ENCODE results near the gene RPS15A. TPM values are rescaled to one million over a fixed set of nuclear protein-coding genes. Genes with fewer than 3 reads are reported as not detected.
"Not testable (repeated sequence)": the region's sequence is repeated elsewhere in the genome, so short reads cannot be mapped to it uniquely, and the experiment has no call there.

The RPS15A gene
- total RNA-seq, 1 donor from 2014 or later = 1,627 TPM

GRCh38 chr16:18759598-18760520 lies 30.3 kb downstream of the RPS15A start:
- DNase-seq (ENCODE audit: low spot score) = peak; percentile 54
- not testable (repeated sequence) for H3K36me3 Mint-ChIP-seq (ENCODE audit: low read depth, unreplicated experiment); H3K27ac Mint-ChIP-seq (ENCODE audit: unreplicated experiment); H3K4me3 Mint-ChIP-seq (ENCODE audit: unreplicated experiment); H3K9me3 Mint-ChIP-seq (ENCODE audit: unreplicated experiment); H3K27me3 Mint-ChIP-seq (ENCODE audit: unreplicated experiment); H3K4me1 Mint-ChIP-seq (ENCODE audit: unreplicated experiment)
- peak; percentile 35 for TF ChIP-seq CTCF (IDR thresholded peaks at IDR 0.05; ENCODE audit: unreplicated experiment)

- H3K27me3 Mint-ChIP-seq (ENCODE audit: unreplicated experiment); H3K36me3 Mint-ChIP-seq (ENCODE audit: low read depth, unreplicated experiment); DNase-seq (ENCODE audit: low spot score); H3K9me3 Mint-ChIP-seq (ENCODE audit: unreplicated experiment); H3K4me3 Mint-ChIP-seq (ENCODE audit: unreplicated experiment); H3K27ac Mint-ChIP-seq (ENCODE audit: unreplicated experiment); H3K4me1 Mint-ChIP-seq (ENCODE audit: unreplicated experiment): not testable (repeated sequence)
Measured at GRCh38 chr16:18757960-18758660, 32.0 kb downstream of the RPS15A start.

GRCh38 chr16:18756639-18757038 lies 33.5 kb downstream of the RPS15A start:
- H3K36me3 Mint-ChIP-seq (ENCODE audit: low read depth, unreplicated experiment); DNase-seq (ENCODE audit: low spot score); H3K27me3 Mint-ChIP-seq (ENCODE audit: unreplicated experiment); H3K4me3 Mint-ChIP-seq (ENCODE audit: unreplicated experiment); H3K4me1 Mint-ChIP-seq (ENCODE audit: unreplicated experiment); H3K9me3 Mint-ChIP-seq (ENCODE audit: unreplicated experiment); H3K27ac Mint-ChIP-seq (ENCODE audit: unreplicated experiment): not testable (repeated sequence)

- H3K4me1 Mint-ChIP-seq (ENCODE audit: unreplicated experiment); H3K27ac Mint-ChIP-seq (ENCODE audit: unreplicated experiment); H3K27me3 Mint-ChIP-seq (ENCODE audit: unreplicated experiment); DNase-seq (ENCODE audit: low spot score); H3K36me3 Mint-ChIP-seq (ENCODE audit: low read depth, unreplicated experiment); H3K4me3 Mint-ChIP-seq (ENCODE audit: unreplicated experiment); H3K9me3 Mint-ChIP-seq (ENCODE audit: unreplicated experiment): not testable (repeated sequence)
Measured at GRCh38 chr16:18742870-18743269, 47.3 kb downstream of the RPS15A start.

GRCh38 chr16:18740027-18740426 lies 50.1 kb downstream of the RPS15A start:
- H3K4me3 Mint-ChIP-seq (ENCODE audit: unreplicated experiment); DNase-seq (ENCODE audit: low spot score); H3K4me1 Mint-ChIP-seq (ENCODE audit: unreplicated experiment); H3K9me3 Mint-ChIP-seq (ENCODE audit: unreplicated experiment); H3K36me3 Mint-ChIP-seq (ENCODE audit: low read depth, unreplicated experiment); H3K27me3 Mint-ChIP-seq (ENCODE audit: unreplicated experiment); H3K27ac Mint-ChIP-seq (ENCODE audit: unreplicated experiment): not testable (repeated sequence)

- not testable (repeated sequence) for H3K9me3 Mint-ChIP-seq (ENCODE audit: unreplicated experiment); H3K4me1 Mint-ChIP-seq (ENCODE audit: unreplicated experiment); H3K27ac Mint-ChIP-seq (ENCODE audit: unreplicated experiment); H3K27me3 Mint-ChIP-seq (ENCODE audit: unreplicated experiment); H3K36me3 Mint-ChIP-seq (ENCODE audit: low read depth, unreplicated experiment); DNase-seq (ENCODE audit: low spot score); H3K4me3 Mint-ChIP-seq (ENCODE audit: unreplicated experiment)
Measured at GRCh38 chr16:18738768-18739167, 51.4 kb downstream of the RPS15A start.

GRCh38 chr16:18734279-18734678 lies 55.9 kb downstream of the RPS15A start:
- not testable (repeated sequence) for H3K36me3 Mint-ChIP-seq (ENCODE audit: low read depth, unreplicated experiment); DNase-seq (ENCODE audit: low spot score); H3K27me3 Mint-ChIP-seq (ENCODE audit: unreplicated experiment); H3K9me3 Mint-ChIP-seq (ENCODE audit: unreplicated experiment); H3K27ac Mint-ChIP-seq (ENCODE audit: unreplicated experiment); H3K4me3 Mint-ChIP-seq (ENCODE audit: unreplicated experiment); H3K4me1 Mint-ChIP-seq (ENCODE audit: unreplicated experiment)

Other genes with a start within 250 kb of the RPS15A start
- 109 TPM for gene NOMO2, start 228.2 kb downstream of the RPS15A start, total RNA-seq (ENCODE audit: unreplicated experiment)
- gene ARL6IP1, start 11.2 kb upstream of the RPS15A start, total RNA-seq (ENCODE audit: unreplicated experiment) = 147 TPM
- gene SMG1, start 136.1 kb upstream of the RPS15A start, total RNA-seq (ENCODE audit: unreplicated experiment) = 70.1 TPM
- 16.9 TPM for gene TMC7, start 193.6 kb upstream of the RPS15A start, total RNA-seq (ENCODE audit: unreplicated experiment)